NT2/D1 (cell line): ENCODE measurements around the gene LARP4B.

Experiments
- SUZ12 ChIP-seq: IDR thresholded peaks from 2 replicates; pipeline ENCODE4 v1.6.1; 2011; ENCODE audit not compliant: insufficient read length, insufficient read depth; ENCODE audit errors: extremely low read depth
- YY1 ChIP-seq: IDR thresholded peaks from 2 replicates; pipeline ENCODE4 v1.6.1; 2011; ENCODE audit not compliant: insufficient read length, insufficient read depth
- ZNF274 ChIP-seq: IDR thresholded peaks from 2 replicates; pipeline ENCODE4 v1.6.1; 2011; ENCODE audit warnings: mild to moderate bottlenecking, low read depth, low read length

GRCh38 chr10:802506-802905, 129.0 kb downstream of the LARP4B start:
- TF ChIP-seq YY1 (no peak), SUZ12 (no peak), ZNF274 (no peak)
